ENCODE data around the gene KCNA4.
A peak's percentile ranks its signal among the peaks of the same experiment; 100 is the strongest.

KCNA4 gene

GRCh38 chr11:30016588-30017363 is at the start of gene KCNA4:
TSS of gene KCNA4 (minus strand) at chr11:30017030. CDS start at chr11:30012678, 4,352 bp downstream.
- Histone ChIP-seq H3K4me2 (ENCODE audit: low read depth, low read length) (peak within 1 kb of the TSS; percentile 53; the same call in 1 of the 2 replicates), H3K9ac (ENCODE audit: low read length) (no peak within 1 kb of the TSS), H3K27me3 (replicated peaks; ENCODE audit: insufficient read depth, low read length) (no peaks in the 10 kb centered on the region), H2AFZ (ENCODE audit: low read length) (peak within 1 kb of the TSS; percentile 43; the same call in 1 of the 2 replicates), H3K9me2 (replicated peaks; ENCODE audit: insufficient read depth, low read length) (no peaks in the 10 kb centered on the region), H4K20me1 (ENCODE audit: insufficient read depth, low read length) (no peaks in the 10 kb centered on the region), H3K4me1 (ENCODE audit: low read length) (no peaks in the 10 kb centered on the region), H3K27ac (ENCODE audit: low read length) (no peak within 1 kb of the TSS), H3K79me2 (ENCODE audit: low read length) (no peaks in the 10 kb centered on the region), H3K9me3 (replicated peaks; ENCODE audit: insufficient read depth, low read length) (no peaks in the 10 kb centered on the region), H3K4me3 (ENCODE audit: low read length) (peak within 1 kb of the TSS; percentile 38; the same call in 1 of the 2 replicates), H3K36me3 (replicated peaks; ENCODE audit: insufficient read depth, low read length) (no peaks in the 10 kb centered on the region), H3F3A (ENCODE audit: insufficient read depth, low read length) (no peaks in the 10 kb centered on the region)
- TF ChIP-seq EZH2 (optimal IDR thresholded peaks at IDR 0.05; ENCODE audit: low read depth, low read length): no peak
- peak; percentile 26 for TF ChIP-seq CTCF (IDR thresholded peaks at IDR 0.05; ENCODE audit: low read length)
- peak; percentile 36 for DNase-seq

GRCh38 chr11:30062103-30062502 is 45.3 kb upstream of the KCNA4 start:
- H3K79me2 ChIP-seq (ENCODE audit: low read length): no peaks in the 10 kb centered on the region
- H3K9me3 ChIP-seq (replicated peaks; ENCODE audit: insufficient read depth, low read length): no peaks in the 10 kb centered on the region
- DNase-seq: no peak
- H3K27ac ChIP-seq (ENCODE audit: low read length): no peak overlapping the region
- no peaks in the 10 kb centered on the region for H4K20me1 ChIP-seq (ENCODE audit: insufficient read depth, low read length)
- H3K27me3 ChIP-seq (replicated peaks; ENCODE audit: insufficient read depth, low read length): no peaks in the 10 kb centered on the region
- TF ChIP-seq EZH2 (optimal IDR thresholded peaks at IDR 0.05; ENCODE audit: low read depth, low read length) (no peak), CTCF (IDR thresholded peaks at IDR 0.05; ENCODE audit: low read length) (no peak), EZH2phosphoT487 (IDR thresholded peaks at IDR 0.05; ENCODE audit: low read length) (no peak)
- no peak overlapping the region for H3K4me2 ChIP-seq (ENCODE audit: low read depth, low read length)
- H3K36me3 ChIP-seq (replicated peaks; ENCODE audit: insufficient read depth, low read length): no peaks in the 10 kb centered on the region
- H3K9ac ChIP-seq (ENCODE audit: low read length): no peak overlapping the region
- H3K4me3 ChIP-seq (ENCODE audit: low read length): no peak overlapping the region
- H3K4me1 ChIP-seq (ENCODE audit: low read length): no peaks in the 10 kb centered on the region
- no peaks in the 10 kb centered on the region for H3K9me2 ChIP-seq (replicated peaks; ENCODE audit: insufficient read depth, low read length)
- no peak overlapping the region for H2AFZ ChIP-seq (ENCODE audit: low read length)
- no peaks in the 10 kb centered on the region for H3F3A ChIP-seq (ENCODE audit: insufficient read depth, low read length)

GRCh38 chr11:30059172-30059815 is 42.5 kb upstream of the KCNA4 start:
- Histone ChIP-seq H4K20me1 (ENCODE audit: insufficient read depth, low read length) (no peaks in the 10 kb centered on the region), H3K9me2 (replicated peaks; ENCODE audit: insufficient read depth, low read length) (no peaks in the 10 kb centered on the region), H3K4me1 (ENCODE audit: low read length) (no peaks in the 10 kb centered on the region), H3K27ac (ENCODE audit: low read length) (no peak overlapping the region), H3K36me3 (replicated peaks; ENCODE audit: insufficient read depth, low read length) (no peaks in the 10 kb centered on the region), H3K4me2 (ENCODE audit: low read depth, low read length) (no peak overlapping the region), H3K9me3 (replicated peaks; ENCODE audit: insufficient read depth, low read length) (no peaks in the 10 kb centered on the region), H3K79me2 (ENCODE audit: low read length) (no peaks in the 10 kb centered on the region), H2AFZ (ENCODE audit: low read length) (no peak overlapping the region), H3K9ac (ENCODE audit: low read length) (no peak overlapping the region), H3K4me3 (ENCODE audit: low read length) (no peak overlapping the region), H3K27me3 (replicated peaks; ENCODE audit: insufficient read depth, low read length) (no peaks in the 10 kb centered on the region), H3F3A (ENCODE audit: insufficient read depth, low read length) (no peaks in the 10 kb centered on the region)
- no peak for TF ChIP-seq EZH2 (optimal IDR thresholded peaks at IDR 0.05; ENCODE audit: low read depth, low read length)
- no peak for TF ChIP-seq EZH2phosphoT487 (IDR thresholded peaks at IDR 0.05; ENCODE audit: low read length)
- TF ChIP-seq CTCF (IDR thresholded peaks at IDR 0.05; ENCODE audit: low read length): no peak
- DNase-seq: no peak

Data from MM.1S (cell line).